ENCODE data around the gene SCLY. TPM values are rescaled to one million over a fixed set of nuclear protein-coding genes. Genes with fewer than 3 reads are reported as not detected.

SCLY gene
- total and polyA plus RNA-seq, 2 of the 13 experiments (the other 11 are each of a cell fraction or from before 2014, with no cell fraction given): 27.9 to 38.6 TPM

- 0 out of 2 replicates have a peak, but pooled peaks have one; percentile 8 for TF ChIP-seq ZNF609 (CRISPR knock-in tag; IDR thresholded peaks at IDR 0.05; ENCODE audit: borderline replicate concordance)
- TF ChIP-seq ZSCAN21 (CRISPR knock-in tag; IDR thresholded peaks at IDR 0.05; ENCODE audit: borderline replicate concordance): 0 out of 2 replicates have a peak, but pooled peaks have one; percentile 38
- TF ChIP-seq ZNF850 (CRISPR knock-in tag; conservative IDR thresholded peaks at IDR 0.05): no peak
- no peak for TF ChIP-seq DRAP1 (CRISPR knock-in tag; IDR thresholded peaks at IDR 0.05)
- TF ChIP-seq ZNF800 (CRISPR knock-in tag; IDR thresholded peaks at IDR 0.05): no peak
- 0 out of 2 replicates have a peak, but pooled peaks have one; percentile 36 for TF ChIP-seq ZNF501 (CRISPR knock-in tag; IDR thresholded peaks at IDR 0.05)
- TF ChIP-seq ARNT2 (CRISPR knock-in tag; IDR thresholded peaks at IDR 0.05; ENCODE audit: low read depth): peak; percentile 33; the same call in 1 of the 2 replicates
- no peak for TF ChIP-seq AHDC1 (CRISPR knock-in tag; IDR thresholded peaks at IDR 0.05; ENCODE audit: borderline replicate concordance)
- TF ChIP-seq ZNF256 (CRISPR knock-in tag; conservative IDR thresholded peaks at IDR 0.05): no peak
- peak; percentile 18; the same call in 1 of the 2 replicates for TF ChIP-seq POGZ (CRISPR knock-in tag; IDR thresholded peaks at IDR 0.05)
- no peak for TF ChIP-seq NAIF1 (CRISPR knock-in tag; IDR thresholded peaks at IDR 0.05; ENCODE audit: borderline replicate concordance)
- no peak for TF ChIP-seq MZF1 (CRISPR knock-in tag; IDR thresholded peaks at IDR 0.05; ENCODE audit: borderline replicate concordance)
- TF ChIP-seq ZNF138 (CRISPR knock-in tag; IDR thresholded peaks at IDR 0.05; ENCODE audit: low read depth): no peak
- TF ChIP-seq RAD21 (CRISPR knock-in tag; IDR thresholded peaks at IDR 0.05): peak; percentile 74; the same call in 1 of the 2 replicates
- TF ChIP-seq ZNF180 (CRISPR knock-in tag; IDR thresholded peaks at IDR 0.05; ENCODE audit: borderline replicate concordance, low read depth): no peak
Measured at GRCh38 chr2:238106698-238107524, 46.1 kb downstream of the SCLY start (continued).
